Naive thymus-derived CD4-positive, alpha-beta T cell (primary cell): ENCODE data around the gene RHOG. TPM values are rescaled to one million over a fixed set of nuclear protein-coding genes. Genes with fewer than 3 reads are reported as not detected.
A peak's percentile ranks its signal among the peaks of the same experiment; 100 is the strongest.
"Not testable (repeated sequence)": the region's sequence is repeated elsewhere in the genome, so short reads cannot be mapped to it uniquely, and the experiment has no call there.

Experiments used
- ATAC-seq: fragments of 150-1000 bp; cut with Tn5 transposase; 2 replicates; pipeline ENCODE4 v1.10.0; 2021; ENCODE audit warnings: mild to moderate bottlenecking, moderate library complexity
- CTCF ChIA-PET: fragments of 350-600 bp; sonication (Branson Sonifier 250); formaldehyde crosslinking; loops from one replicate; lab custom pipeline; 2021; ENCODE audit warnings: antibody characterized with exemption; lab: Charles Lee
- POLR2A ChIA-PET: fragments of 350-600 bp; sonication (Branson Sonifier 250); formaldehyde crosslinking; loops from one replicate; lab custom pipeline; 2021; ENCODE audit warnings: antibody characterized with exemption, inconsistent platforms; lab: Charles Lee
- DNase-seq, 9 donors: peaks; one replicate each; pipeline versions ENCODE4 v3.0.0 to v3.0.0-alpha.2; 2020 to 2022; ENCODE audit warnings: mixed read lengths in 1 of 9
- H3K27ac ChIP-seq: one replicate; pipeline ENCODE4 v1.7.0; 2013; ENCODE audit warnings: mild to moderate bottlenecking, low read depth, low read length, moderate library complexity
- H3K27me3 ChIP-seq, 2 donors: one replicate each; pipeline ENCODE4 v1.7.0; 2013; ENCODE audit warnings: low read length in 2 of 2, mild to moderate bottlenecking in 2 of 2, moderate library complexity in 2 of 2; ENCODE audit not compliant: control insufficient read depth in 2 of 2, insufficient read depth in 2 of 2
- H3K36me3 ChIP-seq, 3 experiments: 1 replicate in 2 of 3; 2 replicates in 1 of 3; pipeline ENCODE4 v1.7.0; 2013; ENCODE audit warnings: low read length in 3 of 3, mild to moderate bottlenecking in 3 of 3, moderate library complexity in 1 of 3; ENCODE audit not compliant: insufficient read depth in 3 of 3, control insufficient read depth in 2 of 3
- H3K4me1 ChIP-seq, 2 donors: one replicate each; pipeline ENCODE4 v1.7.0; 2013; ENCODE audit warnings: low read length in 2 of 2, mild to moderate bottlenecking in 2 of 2, moderate library complexity in 1 of 2; ENCODE audit not compliant: control insufficient read depth in 2 of 2, insufficient read depth in 2 of 2
- H3K4me3 ChIP-seq: 2 replicates; pipeline ENCODE4 v1.7.0; 2013; ENCODE audit warnings: mild to moderate bottlenecking, low read length
- H3K9me3 ChIP-seq, 3 experiments: 1 replicate in 2 of 3; 2 replicates in 1 of 3; pipeline ENCODE4 v1.7.0; 2013; ENCODE audit warnings: low read length in 3 of 3; ENCODE audit not compliant: control insufficient read depth in 2 of 3
- H3K27ac Mint-ChIP-seq, 9 donors: one replicate each; pipeline ENCODE4 v1.8.0; 2020 to 2022; ENCODE audit warnings: mixed read lengths in 9 of 9, mild to moderate bottlenecking in 8 of 9, moderate library complexity in 5 of 9, inconsistent platforms in 2 of 9
- H3K27me3 Mint-ChIP-seq, 5 donors: one replicate each; pipeline ENCODE4 v1.8.0; 2021 to 2022; ENCODE audit warnings: mixed read lengths in 5 of 5, mild to moderate bottlenecking in 1 of 5
- H3K36me3 Mint-ChIP-seq, 5 donors: one replicate each; pipeline ENCODE4 v1.8.0; 2020 to 2022; ENCODE audit warnings: mixed read lengths in 5 of 5, mild to moderate bottlenecking in 3 of 5, inconsistent platforms in 1 of 5
- H3K4me1 Mint-ChIP-seq, 7 donors: one replicate each; pipeline ENCODE4 v1.8.0; 2020 to 2022; ENCODE audit warnings: mixed read lengths in 7 of 7, mild to moderate bottlenecking in 3 of 7, inconsistent platforms in 1 of 7
- H3K4me3 Mint-ChIP-seq, 10 donors: one replicate each; pipeline ENCODE4 v1.8.0; 2020 to 2022; ENCODE audit warnings: mild to moderate bottlenecking in 10 of 10, mixed read lengths in 10 of 10, moderate library complexity in 6 of 10, inconsistent platforms in 2 of 10
- H3K9me3 Mint-ChIP-seq, 11 donors: one replicate each; pipeline ENCODE4 v1.8.0; 2020 to 2022; ENCODE audit warnings: mixed read lengths in 11 of 11, mild to moderate bottlenecking in 4 of 11, inconsistent platforms in 1 of 11, moderate library complexity in 1 of 11
- intact Hi-C, 2 donors: fragments of 100-400 bp; cut with micrococcal nuclease; formaldehyde crosslinking; loops; one replicate each; pipeline ENCODE4 v1.15.1; 2023
- polyA plus RNA-seq, 2 donors: library from polyadenylated mRNA; unstranded; fragments of 300-500 nt; fragmentation: Illumina TruSeq; gene quantifications; one replicate each; pipeline ENCODE4 v1.2.3, GENCODE V29; 2021
- total RNA-seq, 6 experiments: library from RNA in 5 of 6; stranded (reverse) in 5 of 6; gene quantifications; 1 replicate in 5 of 6; 2 replicates in 1 of 6; pipeline ENCODE4 v1.2.3 and lab custom pipeline; 2021 to 2026

RHOG gene
- total and polyA plus RNA-seq, 7 experiments from 2014 or later: 89.4 to 220 (median 133) TPM

- H3K27ac ChIP-seq: peak overlapping the region; percentile 66
- peak overlapping the region; percentile 76 to 95 (median 87) for H3K27ac Mint-ChIP-seq
- H3K4me1 Mint-ChIP-seq: peaks cover 72 to 97% (median 90%) of the 10 kb centered on the region in 7 donors
- no peaks in the 10 kb centered on the region for H3K36me3 ChIP-seq
- peaks cover 43 to 70% of the 10 kb centered on the region in 2 donors for H3K4me1 ChIP-seq
- H3K9me3 ChIP-seq: no peaks in the 10 kb centered on the region
- H3K4me3 ChIP-seq: no peak overlapping the region
- H3K27me3 ChIP-seq: no peaks in the 10 kb centered on the region
- H3K4me3 Mint-ChIP-seq: peak overlapping the region; percentile 49 to 85 (median 69)
- CTCF ChIA-PET: interaction anchor here (0.8 to 1.6 kb wide), 5 partner anchors 11 to 199 kb away, joined by 3 to 4 read pairs (median 4); partner anchors contain the start of gene STIM1
- intact Hi-C loops: loop anchor here (1.0 to 2.0 kb wide), 2 partner anchors 9 to 13 kb away; no protein-coding TSS in a partner anchor
- POLR2A ChIA-PET: interaction anchor here (0.6 to 6.1 kb wide), 6 partner anchors 11 to 224 kb away, joined by 3 to 82 read pairs (median 4); partner anchors contain the start of gene STIM1
- peak; percentile 18 for ATAC-seq
- H3K9me3 Mint-ChIP-seq: peaks cover 0 to 4% (median 0%) of the 10 kb centered on the region in 11 donors
- DNase-seq: peak in 1 of 9 donors; percentile 21
- no peaks in the 10 kb centered on the region for H3K27me3 Mint-ChIP-seq
- H3K36me3 Mint-ChIP-seq: peaks cover 0 to 30% (median 0%) of the 10 kb centered on the region in 5 donors
Observed at GRCh38 chr11:3865388-3866193, 24.8 kb upstream of the RHOG start.

DNA sequence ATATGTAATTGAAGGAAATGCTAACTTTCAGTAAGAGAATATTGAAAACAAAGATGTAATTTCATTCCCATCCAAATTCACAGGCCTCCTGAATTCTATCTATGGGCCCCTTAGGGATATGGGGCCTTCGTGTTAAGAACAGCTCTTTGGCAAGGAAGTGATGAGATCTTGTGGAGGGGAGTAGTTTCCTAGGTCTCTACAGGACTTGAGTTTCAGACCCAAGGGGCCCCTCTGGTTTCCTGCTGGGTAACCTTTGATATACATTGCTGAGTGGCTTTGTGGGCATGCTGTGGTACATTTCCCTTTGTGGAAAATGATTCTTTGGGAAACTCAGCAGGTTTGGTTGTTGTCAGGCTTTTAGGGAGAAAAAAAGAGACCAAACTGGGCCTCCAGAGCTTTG is 20.9 kb upstream of the RHOG start:
- intact Hi-C loops: loop anchor here in 1 of 2 donors (2.0 kb wide), 1 partner anchor 15 kb away; no protein-coding TSS in a partner anchor
- Mint-ChIP-seq H3K4me1 (peaks cover 78 to 95% (median 88%) of the 10 kb centered on the region in 7 donors), H3K36me3 (peaks cover 0 to 30% (median 0%) of the 10 kb centered on the region in 5 donors), H3K4me3 (peak overlapping the region; percentile 79 to 98 (median 87)), H3K27me3 (no peaks in the 10 kb centered on the region), H3K9me3 (peaks cover 0 to 4% (median 0%) of the 10 kb centered on the region in 11 donors), H3K27ac (peak overlapping the region; percentile 62 to 88 (median 87))
- DNase-seq (no peak), ATAC-seq (no peak)
- ChIA-PET POLR2A (interaction anchor here (0.6 to 4.5 kb wide), 6 partner anchors 12 to 80 kb away, joined by 3 to 47 read pairs (median 5); partner anchors contain the start of gene RHOG), CTCF (interaction anchor here (1.2 to 1.4 kb wide), 2 partner anchors 20 to 23 kb away, joined by 3 to 6 read pairs; no protein-coding TSS in a partner anchor)
- H3K27me3 ChIP-seq: no peaks in the 10 kb centered on the region
- no peaks in the 10 kb centered on the region for H3K9me3 ChIP-seq
- H3K36me3 ChIP-seq: no peaks in the 10 kb centered on the region
- peaks cover 70 to 78% of the 10 kb centered on the region in 2 donors for H3K4me1 ChIP-seq
- H3K4me3 ChIP-seq: peak overlapping the region; percentile 32
- peak overlapping the region; percentile 22 for H3K27ac ChIP-seq

DNA sequence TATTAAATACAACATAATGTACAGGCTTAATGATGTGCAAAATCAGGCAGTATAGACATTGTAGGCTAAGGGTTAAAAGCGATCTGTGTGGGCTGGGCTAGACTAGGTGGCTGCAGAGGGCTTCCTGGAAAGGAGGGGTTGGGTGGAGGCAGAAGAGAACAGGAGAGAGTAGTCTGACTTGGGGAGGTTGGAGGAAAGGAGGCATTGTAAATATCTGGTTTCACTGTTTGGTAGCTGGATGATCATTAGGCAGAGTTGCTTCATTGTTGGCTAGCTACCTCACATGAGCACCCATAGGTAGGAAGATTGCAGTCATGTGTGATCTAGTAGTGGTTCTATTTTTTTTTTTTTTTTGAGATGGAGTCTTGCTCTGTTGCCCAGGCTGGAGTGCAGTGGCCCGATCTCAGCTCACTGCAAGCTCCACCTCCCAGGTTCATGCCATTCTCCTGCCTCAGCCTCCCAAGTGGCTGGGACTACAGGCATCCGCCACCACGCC is 20.2 kb upstream of the RHOG start:
- H3K9me3 ChIP-seq, H3K27me3 ChIP-seq, H3K36me3 ChIP-seq, H3K9me3 Mint-ChIP-seq, H3K27me3 Mint-ChIP-seq: not testable (repeated sequence)
- intact Hi-C loops: loop anchor here in 1 of 2 donors (2.0 kb wide), 1 partner anchor 16 kb away; no protein-coding TSS in a partner anchor
- Mint-ChIP-seq H3K4me3 (peak overlapping the region; percentile 81 to 98 (median 88)), H3K36me3 (peaks cover 0 to 35% (median 0%) of the 10 kb centered on the region in 5 donors), H3K27ac (peak overlapping the region; percentile 62 to 100 (median 88)), H3K4me1 (peaks cover 71 to 89% (median 81%) of the 10 kb centered on the region in 7 donors)
- POLR2A ChIA-PET: interaction anchor here (0.6 to 4.5 kb wide), 8 partner anchors 12 to 82 kb away, joined by 3 to 47 read pairs (median 6); partner anchors contain the start of genes PGAP2 and RHOG
- CTCF ChIA-PET: interaction anchor here (0.5 to 3.5 kb wide), 8 partner anchors 10 to 212 kb away, joined by 3 to 19 read pairs (median 3); no protein-coding TSS in a partner anchor
- Histone ChIP-seq H3K4me3 (peak overlapping the region; percentile 83), H3K27ac (peak overlapping the region; percentile 92), H3K4me1 (peaks cover 67 to 72% of the 10 kb centered on the region in 2 donors)
- ATAC-seq: peak; percentile 74
- DNase-seq: peak in 4 of 9 donors; percentile 32 to 54 (median 40)

DNA sequence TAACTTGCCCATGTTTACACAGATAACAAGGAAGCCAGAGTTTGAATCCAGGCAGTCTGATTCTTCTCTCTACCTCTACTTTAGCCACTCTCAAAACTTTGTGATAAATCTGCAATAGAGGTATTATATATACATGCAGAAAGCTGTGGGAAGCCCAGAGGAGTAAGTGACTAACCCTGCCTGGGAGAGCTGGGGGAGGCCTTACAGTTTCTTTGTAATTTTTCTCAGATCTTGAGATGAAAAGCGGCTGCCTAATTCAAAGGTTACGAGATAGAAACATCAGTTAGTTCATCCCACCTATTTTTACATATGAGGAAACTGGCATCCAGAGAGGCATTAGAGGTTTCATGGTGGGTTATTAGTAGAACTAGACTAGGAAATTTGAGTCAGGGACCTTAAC is 19.6 kb upstream of the RHOG start:
- Mint-ChIP-seq H3K27me3 (peaks cover 0 to 2% (median 0%) of the 10 kb centered on the region in 5 donors), H3K9me3 (peaks cover 0 to 4% (median 0%) of the 10 kb centered on the region in 11 donors), H3K4me3 (peak overlapping the region; percentile 81 to 98 (median 88)), H3K4me1 (peaks cover 66 to 83% (median 76%) of the 10 kb centered on the region in 7 donors), H3K36me3 (peaks cover 0 to 35% (median 0%) of the 10 kb centered on the region in 5 donors), H3K27ac (peak overlapping the region; percentile 62 to 100 (median 88))
- Histone ChIP-seq H3K27me3 (no peaks in the 10 kb centered on the region), H3K4me3 (peak overlapping the region; percentile 83), H3K36me3 (peaks cover 0 to 7% (median 0%) of the 10 kb centered on the region in 3 experiments), H3K27ac (peak overlapping the region; percentile 92), H3K4me1 (peaks cover 61 to 66% of the 10 kb centered on the region in 2 donors), H3K9me3 (no peaks in the 10 kb centered on the region)
- ATAC-seq (peak; percentile 21), DNase-seq (peak in 1 of 9 donors; percentile 60)
- ChIA-PET POLR2A (interaction anchor here (1.1 to 4.5 kb wide), 8 partner anchors 11 to 205 kb away, joined by 3 to 47 read pairs (median 4); partner anchors contain the start of genes PGAP2 and RHOG), CTCF (interaction anchor here (0.5 to 3.5 kb wide), 9 partner anchors 10 to 213 kb away, joined by 3 to 19 read pairs (median 4); no protein-coding TSS in a partner anchor)
- intact Hi-C loops: loop anchor here in 1 of 2 donors (2.0 kb wide), 1 partner anchor 16 kb away; no protein-coding TSS in a partner anchor

DNA sequence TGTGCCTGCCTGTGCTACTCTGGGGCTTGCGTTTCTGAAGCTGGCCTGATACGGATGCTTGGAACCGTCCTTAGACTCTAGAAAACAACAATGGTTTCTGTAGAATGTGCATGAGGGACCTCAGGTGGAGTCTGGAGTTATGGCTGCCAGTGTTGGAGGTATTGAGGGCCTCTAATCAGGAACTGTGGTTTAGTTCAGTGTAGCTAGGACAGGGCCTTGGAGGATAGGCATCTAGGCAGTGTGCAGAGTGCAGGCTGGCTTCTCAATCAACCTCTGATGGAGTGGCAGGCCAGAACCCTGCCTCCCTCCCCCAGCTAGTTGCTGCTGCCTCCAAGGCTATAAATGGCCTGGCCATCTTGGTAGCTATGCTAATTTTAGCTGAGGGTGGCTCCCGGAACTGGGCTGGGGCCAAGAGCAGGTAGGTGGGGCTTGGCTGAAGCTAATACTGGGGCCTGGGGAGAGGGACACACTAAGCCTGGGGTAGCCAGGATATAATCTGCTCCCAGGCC is 18.7 kb upstream of the RHOG start:
- POLR2A ChIA-PET: interaction anchor here (0.6 to 4.5 kb wide), 18 partner anchors 9 to 206 kb away, joined by 3 to 47 read pairs (median 4); partner anchors contain the start of genes PGAP2 and RHOG

More for the DNA sequence above, 18.7 kb upstream of the RHOG start:
- peak overlapping the region; percentile 62 to 100 (median 87) for H3K27ac Mint-ChIP-seq
- H3K4me3 Mint-ChIP-seq: peak overlapping the region; percentile 86 to 98 (median 89)
- H3K4me1 ChIP-seq: peaks cover 56% of the 10 kb centered on the region in 2 donors
- H3K36me3 ChIP-seq: peaks cover 0 to 10% (median 0%) of the 10 kb centered on the region in 3 experiments
- peaks cover 0 to 2% (median 0%) of the 10 kb centered on the region in 11 donors for H3K9me3 Mint-ChIP-seq
- peak overlapping the region; percentile 92 for H3K27ac ChIP-seq
- H3K27me3 ChIP-seq: no peaks in the 10 kb centered on the region
- ATAC-seq (no peak), DNase-seq (no peak)
- peak overlapping the region; percentile 83 for H3K4me3 ChIP-seq
- peaks cover 59 to 77% (median 70%) of the 10 kb centered on the region in 7 donors for H3K4me1 Mint-ChIP-seq
- intact Hi-C loops: no loop called here
- no peaks in the 10 kb centered on the region for H3K9me3 ChIP-seq
- CTCF ChIA-PET: interaction anchor here (0.5 to 3.5 kb wide), 11 partner anchors 8 to 228 kb away, joined by 3 to 19 read pairs (median 4); no protein-coding TSS in a partner anchor
- H3K27me3 Mint-ChIP-seq: peaks cover 0 to 2% (median 0%) of the 10 kb centered on the region in 5 donors
- peaks cover 0 to 31% (median 0%) of the 10 kb centered on the region in 5 donors for H3K36me3 Mint-ChIP-seq
